GM19324 (cell line): Measurements from ENCODE around the gene NRF1.

ENCODE experiments used
- ATAC-seq: cut with Tn5 transposase; IDR thresholded peaks from one replicate; pipeline ENCODE4 v1.9.1; 2021; ENCODE audit warnings: mild to moderate bottlenecking, moderate library complexity; ENCODE audit not compliant: unreplicated experiment, low FRiP score

The NRF1 gene

GRCh38 chr7:129724796-129725195 is 113.3 kb downstream of the NRF1 start:
- no peak for ATAC-seq

- ATAC-seq: no peak
These were observed 117.5 kb downstream of the NRF1 start for GRCh38 chr7:129728875-129729467.

- ATAC-seq: no peak
These were observed 118.0 kb downstream of the NRF1 start for GRCh38 chr7:129729511-129729910.

GRCh38 chr7:129730159-129730558 is 118.6 kb downstream of the NRF1 start:
- no peak for ATAC-seq

GRCh38 chr7:129734400-129734799 is 122.9 kb downstream of the NRF1 start:
- ATAC-seq: no peak

- no peak for ATAC-seq
These were observed 127.9 kb downstream of the NRF1 start for GRCh38 chr7:129739427-129739826.

- no peak for ATAC-seq
These were observed 129.3 kb downstream of the NRF1 start for GRCh38 chr7:129740574-129741410.

- no peak for ATAC-seq
These were observed 130.3 kb downstream of the NRF1 start for GRCh38 chr7:129741743-129742213.

- no peak for ATAC-seq
These were observed 130.7 kb downstream of the NRF1 start for GRCh38 chr7:129742256-129742655.

GRCh38 chr7:129746857-129747529 is 135.5 kb downstream of the NRF1 start:
- ATAC-seq: no peak

- no peak for ATAC-seq
These were observed 137.0 kb downstream of the NRF1 start for GRCh38 chr7:129748356-129749109.

- no peak for ATAC-seq
These were observed 138.6 kb downstream of the NRF1 start for GRCh38 chr7:129750091-129750490.

GRCh38 chr7:129750501-129750900 is 139.0 kb downstream of the NRF1 start:
- ATAC-seq: no peak

GRCh38 chr7:129751916-129752315 is 140.4 kb downstream of the NRF1 start:
- no peak for ATAC-seq

- ATAC-seq: no peak
These were observed 141.2 kb downstream of the NRF1 start for GRCh38 chr7:129752760-129753159.

GRCh38 chr7:129754406-129754805 is 142.9 kb downstream of the NRF1 start:
- ATAC-seq: no peak

- no peak for ATAC-seq
These were observed 146.5 kb downstream of the NRF1 start for GRCh38 chr7:129757991-129758390.

- no peak for ATAC-seq
These were observed 151.0 kb downstream of the NRF1 start for GRCh38 chr7:129762387-129762969.

- no peak for ATAC-seq
These were observed 152.9 kb downstream of the NRF1 start for GRCh38 chr7:129764247-129765084.
